GM23338 (cell line): ENCODE measurements around the gene SLU7. TPM values are rescaled to one million over a fixed set of nuclear protein-coding genes. Genes with fewer than 3 reads are reported as not detected.

ENCODE experiments used
- ATAC-seq: fragments of 200-7000 bp; cut with Tn5 transposase; 3 replicates; pipeline ENCODE4 v1.9.1; 2020
- DNase-seq: peaks from one replicate; pipeline ENCODE4 v3.0.0-alpha.2; 2015; ENCODE audit warnings: low spot score
- H2AFZ ChIP-seq: fragments of 200-600 bp; sonication (generic); 2 replicates; pipeline ENCODE4 v1.8.0; 2016; ENCODE audit warnings: antibody characterized with exemption, mild to moderate bottlenecking, moderate library complexity
- H3F3A ChIP-seq: fragments of 200-600 bp; sonication (generic); replicated peaks from 2 replicates; pipeline ENCODE4 v1.8.0; 2017; ENCODE audit warnings: antibody characterized with exemption, mixed run types, low read depth
- H3K27ac ChIP-seq: fragments of 200-600 bp; sonication (generic); 2 replicates; pipeline ENCODE4 v1.6.1; 2016; ENCODE audit warnings: low read depth
- H3K27me3 ChIP-seq: fragments of 200-600 bp; sonication (generic); 2 replicates; pipeline ENCODE4 v1.8.0; 2016; ENCODE audit warnings: mild to moderate bottlenecking, mixed run types, moderate library complexity; ENCODE audit not compliant: insufficient read depth
- H3K36me3 ChIP-seq: fragments of 200-600 bp; sonication (generic); 2 replicates; pipeline ENCODE4 v1.8.0; 2016; ENCODE audit warnings: mild to moderate bottlenecking; ENCODE audit not compliant: insufficient read depth
- H3K4me1 ChIP-seq: fragments of 200-600 bp; sonication (generic); 2 replicates; pipeline ENCODE4 v1.8.0; 2016; ENCODE audit warnings: mild to moderate bottlenecking, moderate library complexity; ENCODE audit not compliant: insufficient read depth
- H3K4me2 ChIP-seq: fragments of 200-600 bp; sonication (generic); 2 replicates; pipeline ENCODE4 v1.7.1; 2017; ENCODE audit warnings: mixed run types
- H3K4me3 ChIP-seq: fragments of 200-600 bp; sonication (generic); 2 replicates; pipeline ENCODE4 v1.6.1; 2016; ENCODE audit warnings: mixed run types
- H3K79me2 ChIP-seq: fragments of 200-600 bp; sonication (generic); replicated peaks from 2 replicates; pipeline ENCODE4 v1.8.0; 2017; ENCODE audit warnings: mild to moderate bottlenecking; ENCODE audit not compliant: insufficient read depth
- H3K9me2 ChIP-seq: fragments of 200-600 bp; sonication (generic); 2 replicates; pipeline ENCODE4 v1.8.0; 2017; ENCODE audit not compliant: insufficient read depth
- H4K20me1 ChIP-seq: fragments of 200-600 bp; sonication (generic); replicated peaks from 2 replicates; pipeline ENCODE4 v1.8.0; 2017; ENCODE audit warnings: mild to moderate bottlenecking; ENCODE audit not compliant: insufficient read depth
- H3K27ac Mint-ChIP-seq: 2 replicates; pipeline ENCODE4 v1.8.0; 2020; ENCODE audit warnings: inconsistent platforms, mild to moderate bottlenecking, moderate library complexity, mixed read lengths
- H3K27me3 Mint-ChIP-seq: 3 replicates; pipeline ENCODE4 v1.8.0; 2022; ENCODE audit warnings: low read depth, mild to moderate bottlenecking, moderate library complexity, mixed read lengths, inconsistent platforms; ENCODE audit not compliant: insufficient read depth, poor library complexity
- H3K36me3 Mint-ChIP-seq: 3 replicates; pipeline ENCODE4 v1.8.0; 2021; ENCODE audit warnings: low read depth, mild to moderate bottlenecking, inconsistent platforms, moderate library complexity, mixed read lengths
- H3K4me1 Mint-ChIP-seq: 3 replicates; pipeline ENCODE4 v1.8.0; 2020; ENCODE audit warnings: mild to moderate bottlenecking, inconsistent platforms, mixed read lengths
- H3K4me3 Mint-ChIP-seq: 3 replicates; pipeline ENCODE4 v1.8.0; 2021; ENCODE audit warnings: moderate library complexity, mild to moderate bottlenecking, inconsistent platforms, mixed read lengths
- H3K9me3 Mint-ChIP-seq: 3 replicates; pipeline ENCODE4 v1.8.0; 2020; ENCODE audit warnings: moderate library complexity, mild to moderate bottlenecking, inconsistent platforms, mixed read lengths
- CREB1 ChIP-seq: fragments of 250-450 bp; sonication (Bioruptor Pico); IDR thresholded peaks from 2 replicates; pipeline ENCODE4 v1.5.0; 2020; ENCODE audit warnings: low read depth, mild to moderate bottlenecking, moderate library complexity
- EZH2 ChIP-seq: fragments of 200-600 bp; sonication (generic); IDR thresholded peaks from one replicate; pipeline ENCODE4 v1.8.0; 2017; ENCODE audit warnings: antibody characterized with exemption, mild to moderate bottlenecking, low read depth; ENCODE audit not compliant: unreplicated experiment
- JUNB ChIP-seq: IDR thresholded peaks from one replicate; pipeline ENCODE4 v1.6.1; 2016; ENCODE audit warnings: antibody characterized with exemption; ENCODE audit not compliant: unreplicated experiment
- NANOG ChIP-seq: IDR thresholded peaks from 2 replicates; pipeline ENCODE4 v1.6.1; 2016; ENCODE audit warnings: antibody characterized with exemption, borderline replicate concordance
- POLR2AphosphoS5 ChIP-seq: IDR thresholded peaks from 2 replicates; pipeline ENCODE4 v1.6.1; 2016; ENCODE audit warnings: antibody characterized with exemption, low read depth
- STAT1 ChIP-seq: IDR thresholded peaks from one replicate; pipeline ENCODE4 v1.6.1; 2016; ENCODE audit warnings: antibody characterized with exemption; ENCODE audit not compliant: unreplicated experiment
- ZNF114 ChIP-seq: fragments of 250-450 bp; sonication (Bioruptor Pico); IDR thresholded peaks from 2 replicates; pipeline ENCODE4 v1.5.0; 2020; ENCODE audit warnings: mild to moderate bottlenecking, moderate library complexity
- ZNF331 ChIP-seq: fragments of 250-450 bp; sonication (Bioruptor Pico); IDR thresholded peaks from 2 replicates; pipeline ENCODE4 v1.5.0; 2020; ENCODE audit warnings: low read depth, mild to moderate bottlenecking, moderate library complexity
- polyA plus RNA-seq: library from polyadenylated mRNA; unstranded; fragments of >200 nt; fragmentation: Nextera tagmentation; extraction: Ambion mirVana; gene quantifications from 2 replicates; pipeline ENCODE4 v1.2.1, GENCODE V29; 2016
- total RNA-seq: library from RNA; depleted of rRNA; stranded (reverse); fragments of >200 nt; shearing (Covaris generic); gene quantifications from 2 replicates; pipeline ENCODE4 v1.2.3, GENCODE V29; 2014
- TF ChIP-seq, protein P1 (sequence below): IDR thresholded peaks from 2 replicates; pipeline ENCODE4 v1.6.1; 2016; ENCODE audit warnings: antibody characterized with exemption
- TF ChIP-seq, protein P2 (sequence below), 2 experiments: fragments of 200-600 bp in 1 of 2; sonication (generic) in 1 of 2; conservative IDR thresholded peaks; 2 replicates each; pipeline versions ENCODE4 v1.5.1 to v1.6.1; 2016 to 2017; ENCODE audit warnings: antibody characterized with exemption in 2 of 2, low read depth in 2 of 2, mild to moderate bottlenecking in 2 of 2, moderate library complexity in 1 of 2
- TF ChIP-seq, protein P3 (sequence below): fragments of 250-450 bp; sonication (Bioruptor Pico); IDR thresholded peaks from 2 replicates; pipeline ENCODE4 v1.5.0; 2020; ENCODE audit warnings: mild to moderate bottlenecking, moderate library complexity

The SLU7 gene
- total and polyA plus RNA-seq, 2 experiments from 2014 or later = 27.0 to 47.5 TPM

DNA sequence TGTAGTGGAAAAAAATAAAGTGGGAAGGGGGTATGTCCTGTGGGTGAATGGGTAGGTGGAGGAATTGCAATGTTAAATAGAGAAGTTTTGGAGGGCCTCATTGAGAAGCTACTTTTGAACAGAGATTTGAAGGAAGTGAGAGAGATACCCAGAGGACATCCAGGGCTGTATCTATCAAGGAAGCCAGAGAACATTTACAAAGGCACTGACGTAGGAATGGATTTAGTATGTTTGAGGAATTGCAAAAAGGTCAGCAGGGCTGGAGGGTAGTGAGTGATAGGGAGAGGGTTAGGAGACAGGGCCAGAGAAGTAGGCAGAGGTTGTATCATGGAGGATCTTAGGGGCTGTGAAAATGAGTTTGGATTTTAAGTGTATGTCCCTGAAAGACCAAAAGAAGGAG is 16.7 kb upstream of the SLU7 start (continued):
- TF ChIP-seq ZNF114 (no peak), STAT1 (no peak), NANOG (no peak), POLR2AphosphoS5 (no peak)
- TF ChIP-seq, protein P1, sequence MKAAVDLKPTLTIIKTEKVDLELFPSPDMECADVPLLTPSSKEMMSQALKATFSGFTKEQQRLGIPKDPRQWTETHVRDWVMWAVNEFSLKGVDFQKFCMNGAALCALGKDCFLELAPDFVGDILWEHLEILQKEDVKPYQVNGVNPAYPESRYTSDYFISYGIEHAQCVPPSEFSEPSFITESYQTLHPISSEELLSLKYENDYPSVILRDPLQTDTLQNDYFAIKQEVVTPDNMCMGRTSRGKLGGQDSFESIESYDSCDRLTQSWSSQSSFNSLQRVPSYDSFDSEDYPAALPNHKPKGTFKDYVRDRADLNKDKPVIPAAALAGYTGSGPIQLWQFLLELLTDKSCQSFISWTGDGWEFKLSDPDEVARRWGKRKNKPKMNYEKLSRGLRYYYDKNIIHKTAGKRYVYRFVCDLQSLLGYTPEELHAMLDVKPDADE = no peak
- TF ChIP-seq, protein P2, sequence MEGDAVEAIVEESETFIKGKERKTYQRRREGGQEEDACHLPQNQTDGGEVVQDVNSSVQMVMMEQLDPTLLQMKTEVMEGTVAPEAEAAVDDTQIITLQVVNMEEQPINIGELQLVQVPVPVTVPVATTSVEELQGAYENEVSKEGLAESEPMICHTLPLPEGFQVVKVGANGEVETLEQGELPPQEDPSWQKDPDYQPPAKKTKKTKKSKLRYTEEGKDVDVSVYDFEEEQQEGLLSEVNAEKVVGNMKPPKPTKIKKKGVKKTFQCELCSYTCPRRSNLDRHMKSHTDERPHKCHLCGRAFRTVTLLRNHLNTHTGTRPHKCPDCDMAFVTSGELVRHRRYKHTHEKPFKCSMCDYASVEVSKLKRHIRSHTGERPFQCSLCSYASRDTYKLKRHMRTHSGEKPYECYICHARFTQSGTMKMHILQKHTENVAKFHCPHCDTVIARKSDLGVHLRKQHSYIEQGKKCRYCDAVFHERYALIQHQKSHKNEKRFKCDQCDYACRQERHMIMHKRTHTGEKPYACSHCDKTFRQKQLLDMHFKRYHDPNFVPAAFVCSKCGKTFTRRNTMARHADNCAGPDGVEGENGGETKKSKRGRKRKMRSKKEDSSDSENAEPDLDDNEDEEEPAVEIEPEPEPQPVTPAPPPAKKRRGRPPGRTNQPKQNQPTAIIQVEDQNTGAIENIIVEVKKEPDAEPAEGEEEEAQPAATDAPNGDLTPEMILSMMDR (conservative IDR thresholded peaks at IDR 0.05; ENCODE audit: low read depth in 2 of 2) = no peak

DNA sequence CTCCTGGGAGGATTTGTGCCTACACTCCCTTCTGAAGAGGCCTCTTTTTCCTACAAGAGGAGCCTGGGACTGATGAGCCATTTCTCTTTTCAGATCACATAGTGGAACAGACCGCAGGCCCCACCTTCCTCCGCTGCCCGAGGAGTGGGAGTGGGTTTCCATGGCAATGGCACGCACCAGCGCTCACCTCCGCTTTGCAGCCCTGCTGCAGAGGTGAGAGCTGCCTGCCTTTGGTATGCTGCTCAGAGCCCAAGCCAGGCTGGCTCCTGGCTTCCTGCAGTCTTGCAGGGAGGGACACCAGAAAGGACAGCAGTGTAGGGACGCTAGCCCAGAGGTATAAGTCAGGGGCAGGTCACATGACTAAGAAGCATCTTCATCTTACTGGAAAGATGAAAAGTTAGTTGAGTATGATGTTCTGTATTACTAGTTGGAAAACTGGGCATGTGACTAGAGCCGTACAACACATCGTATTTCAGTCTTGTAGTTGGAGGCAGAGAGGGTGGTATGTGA is 15.2 kb upstream of the SLU7 start:
- Mint-ChIP-seq H3K27ac (no peak overlapping the region), H3K36me3 (peaks cover 3% of the 10 kb centered on the region; the same call in 2 of the 3 replicates), H3K4me1 (peaks cover 3% of the 10 kb centered on the region; the same call in 2 of the 3 replicates), H3K27me3 (no peaks in the 10 kb centered on the region), H3K9me3 (no peaks in the 10 kb centered on the region), H3K4me3 (no peak overlapping the region)
- peak; percentile 56 for ATAC-seq
- no peaks in the 10 kb centered on the region for H3K9me2 ChIP-seq
- no peak overlapping the region for H3K4me2 ChIP-seq
- no peak overlapping the region for H3K27ac ChIP-seq
- no peaks in the 10 kb centered on the region for H3K79me2 ChIP-seq
- peak; percentile 46 for DNase-seq
- no peak overlapping the region for H3K4me3 ChIP-seq
- H3K36me3 ChIP-seq = 0 out of 2 replicates have a peak, but pooled peaks cover 2% of the 10 kb centered on the region
- H3F3A ChIP-seq = no peaks in the 10 kb centered on the region
- no peak overlapping the region for H2AFZ ChIP-seq
- no peaks in the 10 kb centered on the region for H3K4me1 ChIP-seq
- H3K27me3 ChIP-seq = no peaks in the 10 kb centered on the region
- no peaks in the 10 kb centered on the region for H4K20me1 ChIP-seq
- TF ChIP-seq JUNB (no peak), POLR2AphosphoS5 (no peak), ZNF331 (no peak), CREB1 (CRISPR knock-in tag) (no peak), STAT1 (no peak), EZH2 (no peak)
- TF ChIP-seq, protein P1 = no peak
- TF ChIP-seq, protein P3, sequence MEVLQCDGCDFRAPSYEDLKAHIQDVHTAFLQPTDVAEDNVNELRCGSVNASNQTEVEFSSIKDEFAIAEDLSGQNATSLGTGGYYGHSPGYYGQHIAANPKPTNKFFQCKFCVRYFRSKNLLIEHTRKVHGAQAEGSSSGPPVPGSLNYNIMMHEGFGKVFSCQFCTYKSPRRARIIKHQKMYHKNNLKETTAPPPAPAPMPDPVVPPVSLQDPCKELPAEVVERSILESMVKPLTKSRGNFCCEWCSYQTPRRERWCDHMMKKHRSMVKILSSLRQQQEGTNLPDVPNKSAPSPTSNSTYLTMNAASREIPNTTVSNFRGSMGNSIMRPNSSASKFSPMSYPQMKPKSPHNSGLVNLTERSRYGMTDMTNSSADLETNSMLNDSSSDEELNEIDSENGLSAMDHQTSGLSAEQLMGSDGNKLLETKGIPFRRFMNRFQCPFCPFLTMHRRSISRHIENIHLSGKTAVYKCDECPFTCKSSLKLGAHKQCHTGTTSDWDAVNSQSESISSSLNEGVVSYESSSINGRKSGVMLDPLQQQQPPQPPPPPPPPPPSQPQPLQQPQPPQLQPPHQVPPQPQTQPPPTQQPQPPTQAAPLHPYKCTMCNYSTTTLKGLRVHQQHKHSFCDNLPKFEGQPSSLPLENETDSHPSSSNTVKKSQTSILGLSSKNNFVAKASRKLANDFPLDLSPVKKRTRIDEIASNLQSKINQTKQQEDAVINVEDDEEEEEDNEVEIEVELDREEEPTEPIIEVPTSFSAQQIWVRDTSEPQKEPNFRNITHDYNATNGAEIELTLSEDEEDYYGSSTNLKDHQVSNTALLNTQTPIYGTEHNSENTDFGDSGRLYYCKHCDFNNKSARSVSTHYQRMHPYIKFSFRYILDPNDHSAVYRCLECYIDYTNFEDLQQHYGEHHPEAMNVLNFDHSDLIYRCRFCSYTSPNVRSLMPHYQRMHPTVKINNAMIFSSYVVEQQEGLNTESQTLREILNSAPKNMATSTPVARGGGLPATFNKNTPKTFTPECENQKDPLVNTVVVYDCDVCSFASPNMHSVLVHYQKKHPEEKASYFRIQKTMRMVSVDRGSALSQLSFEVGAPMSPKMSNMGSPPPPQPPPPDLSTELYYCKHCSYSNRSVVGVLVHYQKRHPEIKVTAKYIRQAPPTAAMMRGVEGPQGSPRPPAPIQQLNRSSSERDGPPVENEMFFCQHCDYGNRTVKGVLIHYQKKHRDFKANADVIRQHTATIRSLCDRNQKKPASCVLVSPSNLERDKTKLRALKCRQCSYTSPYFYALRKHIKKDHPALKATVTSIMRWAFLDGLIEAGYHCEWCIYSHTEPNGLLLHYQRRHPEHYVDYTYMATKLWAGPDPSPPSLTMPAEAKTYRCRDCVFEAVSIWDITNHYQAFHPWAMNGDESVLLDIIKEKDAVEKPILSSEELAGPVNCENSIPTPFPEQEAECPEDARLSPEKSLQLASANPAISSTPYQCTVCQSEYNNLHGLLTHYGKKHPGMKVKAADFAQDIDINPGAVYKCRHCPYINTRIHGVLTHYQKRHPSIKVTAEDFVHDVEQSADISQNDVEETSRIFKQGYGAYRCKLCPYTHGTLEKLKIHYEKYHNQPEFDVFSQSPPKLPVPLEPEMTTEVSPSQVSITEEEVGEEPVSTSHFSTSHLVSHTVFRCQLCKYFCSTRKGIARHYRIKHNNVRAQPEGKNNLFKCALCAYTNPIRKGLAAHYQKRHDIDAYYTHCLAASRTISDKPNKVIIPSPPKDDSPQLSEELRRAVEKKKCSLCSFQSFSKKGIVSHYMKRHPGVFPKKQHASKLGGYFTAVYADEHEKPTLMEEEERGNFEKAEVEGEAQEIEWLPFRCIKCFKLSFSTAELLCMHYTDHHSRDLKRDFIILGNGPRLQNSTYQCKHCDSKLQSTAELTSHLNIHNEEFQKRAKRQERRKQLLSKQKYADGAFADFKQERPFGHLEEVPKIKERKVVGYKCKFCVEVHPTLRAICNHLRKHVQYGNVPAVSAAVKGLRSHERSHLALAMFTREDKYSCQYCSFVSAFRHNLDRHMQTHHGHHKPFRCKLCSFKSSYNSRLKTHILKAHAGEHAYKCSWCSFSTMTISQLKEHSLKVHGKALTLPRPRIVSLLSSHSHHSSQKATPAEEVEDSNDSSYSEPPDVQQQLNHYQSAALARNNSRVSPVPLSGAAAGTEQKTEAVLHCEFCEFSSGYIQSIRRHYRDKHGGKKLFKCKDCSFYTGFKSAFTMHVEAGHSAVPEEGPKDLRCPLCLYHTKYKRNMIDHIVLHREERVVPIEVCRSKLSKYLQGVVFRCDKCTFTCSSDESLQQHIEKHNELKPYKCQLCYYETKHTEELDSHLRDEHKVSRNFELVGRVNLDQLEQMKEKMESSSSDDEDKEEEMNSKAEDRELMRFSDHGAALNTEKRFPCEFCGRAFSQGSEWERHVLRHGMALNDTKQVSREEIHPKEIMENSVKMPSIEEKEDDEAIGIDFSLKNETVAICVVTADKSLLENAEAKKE = no peak
